Peyer's patch (tissue), 4 donors: ENCODE data around the gene SRGAP2C.
"Not testable (repeated sequence)": the region's sequence is repeated elsewhere in the genome, so short reads cannot be mapped to it uniquely, and the experiment has no call there.

Experiments
- POLR2A ChIP-seq, 2 donors: fragments of 450-650 bp; IDR thresholded peaks; one replicate each; pipeline ENCODE4 v1.5.1; 2017; ENCODE audit warnings: antibody characterized with exemption in 2 of 2, mild to moderate bottlenecking in 2 of 2, moderate library complexity in 2 of 2
- TF ChIP-seq, protein P1 (sequence below), 6 experiments: fragments of 450-650 bp in 4 of 6; fragments of 200-600 bp in 2 of 6; sonication (generic) in 1 of 6; IDR thresholded peaks; one replicate each; pipeline ENCODE4 v1.5.1; 2017 to 2019; ENCODE audit warnings: antibody characterized with exemption in 6 of 6, mild to moderate bottlenecking in 3 of 6, moderate library complexity in 1 of 6

DNA sequence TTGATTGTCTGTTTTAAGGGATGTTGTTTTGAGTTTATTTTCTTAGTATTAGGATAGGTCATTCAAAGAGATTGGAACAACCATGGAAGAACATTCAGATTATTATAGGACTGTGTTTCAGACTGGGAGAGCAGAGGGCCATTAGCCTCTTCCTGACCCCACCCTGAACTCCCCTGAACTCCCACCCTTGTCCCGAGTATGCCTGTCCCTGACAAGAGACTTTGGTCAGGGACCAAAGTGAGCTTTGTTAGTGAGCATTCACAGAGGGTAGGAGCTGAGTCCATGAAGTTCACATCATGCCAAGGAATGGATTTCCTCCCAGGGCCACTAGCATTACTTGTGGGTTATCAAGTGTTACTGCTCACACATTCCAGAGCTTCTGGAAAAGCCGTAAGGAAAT, 172.0 kb downstream of the SRGAP2C start:
- TF ChIP-seq, protein P1, sequence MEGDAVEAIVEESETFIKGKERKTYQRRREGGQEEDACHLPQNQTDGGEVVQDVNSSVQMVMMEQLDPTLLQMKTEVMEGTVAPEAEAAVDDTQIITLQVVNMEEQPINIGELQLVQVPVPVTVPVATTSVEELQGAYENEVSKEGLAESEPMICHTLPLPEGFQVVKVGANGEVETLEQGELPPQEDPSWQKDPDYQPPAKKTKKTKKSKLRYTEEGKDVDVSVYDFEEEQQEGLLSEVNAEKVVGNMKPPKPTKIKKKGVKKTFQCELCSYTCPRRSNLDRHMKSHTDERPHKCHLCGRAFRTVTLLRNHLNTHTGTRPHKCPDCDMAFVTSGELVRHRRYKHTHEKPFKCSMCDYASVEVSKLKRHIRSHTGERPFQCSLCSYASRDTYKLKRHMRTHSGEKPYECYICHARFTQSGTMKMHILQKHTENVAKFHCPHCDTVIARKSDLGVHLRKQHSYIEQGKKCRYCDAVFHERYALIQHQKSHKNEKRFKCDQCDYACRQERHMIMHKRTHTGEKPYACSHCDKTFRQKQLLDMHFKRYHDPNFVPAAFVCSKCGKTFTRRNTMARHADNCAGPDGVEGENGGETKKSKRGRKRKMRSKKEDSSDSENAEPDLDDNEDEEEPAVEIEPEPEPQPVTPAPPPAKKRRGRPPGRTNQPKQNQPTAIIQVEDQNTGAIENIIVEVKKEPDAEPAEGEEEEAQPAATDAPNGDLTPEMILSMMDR (IDR thresholded peaks at IDR 0.05) = not testable (repeated sequence)
- not testable (repeated sequence) for TF ChIP-seq POLR2A (IDR thresholded peaks at IDR 0.05)
